Astrocyte (in vitro differentiated cells and primary cell): ENCODE measurements around the gene CACNA1F. TPM values are rescaled to one million over a fixed set of nuclear protein-coding genes. Genes with fewer than 3 reads are reported as not detected.

ENCODE experiments used
- DNase-seq: peaks from one replicate; pipeline ENCODE4 v3.0.0-alpha.2; 2010; ENCODE audit warnings: low read depth
- FAIRE-seq: peaks from 2 replicates; lab custom pipeline; 2011; peaks lifted over from hg19 to GRCh38; lab: Jason Lieb, UNC
- H2AFZ ChIP-seq: 2 replicates; pipeline ENCODE4 v1.6.0; 2012; ENCODE audit warnings: low read depth, low read length, inconsistent platforms
- H3K27ac ChIP-seq: 2 replicates; pipeline ENCODE4 v1.5.1; 2011; ENCODE audit warnings: low read depth, low read length, inconsistent platforms
- H3K27me3 ChIP-seq: 2 replicates; pipeline ENCODE4 v1.6.0; 2011; ENCODE audit warnings: low read length, inconsistent platforms; ENCODE audit not compliant: insufficient read depth
- H3K36me3 ChIP-seq: 2 replicates; pipeline ENCODE4 v1.5.1; 2011; ENCODE audit warnings: low read length, inconsistent platforms; ENCODE audit not compliant: insufficient read depth
- H3K4me1 ChIP-seq: 2 replicates; pipeline ENCODE4 v1.5.1; 2011; ENCODE audit warnings: low read length, inconsistent platforms; ENCODE audit not compliant: insufficient read depth
- H3K4me2 ChIP-seq: 2 replicates; pipeline ENCODE4 v1.6.0; 2012; ENCODE audit warnings: low read length, inconsistent platforms
- H3K4me3 ChIP-seq: 2 replicates; pipeline ENCODE4 v1.5.1; 2011; ENCODE audit warnings: low read depth, mild to moderate bottlenecking, low read length, inconsistent platforms; ENCODE audit not compliant: insufficient read depth
- H3K79me2 ChIP-seq: 2 replicates; pipeline ENCODE4 v1.6.0; 2012; ENCODE audit warnings: mild to moderate bottlenecking, low read length, inconsistent platforms; ENCODE audit not compliant: insufficient read depth
- H3K9ac ChIP-seq: 2 replicates; pipeline ENCODE4 v1.6.0; 2012; ENCODE audit warnings: mild to moderate bottlenecking, low read length, inconsistent platforms
- H3K9me3 ChIP-seq: 2 replicates; pipeline ENCODE4 v1.5.1; 2012; ENCODE audit warnings: low read depth, mild to moderate bottlenecking, low read length, inconsistent platforms; ENCODE audit not compliant: insufficient read depth
- H4K20me1 ChIP-seq: 2 replicates; pipeline ENCODE4 v1.6.0; 2012; ENCODE audit warnings: low read length, inconsistent platforms; ENCODE audit not compliant: insufficient read depth
- H3K27ac Mint-ChIP-seq: one replicate; pipeline ENCODE4 v1.8.0; 2021; ENCODE audit warnings: mild to moderate bottlenecking, mixed read lengths; ENCODE audit not compliant: unreplicated experiment
- H3K27me3 Mint-ChIP-seq: one replicate; pipeline ENCODE4 v1.8.0; 2021; ENCODE audit warnings: low read depth, mixed read lengths; ENCODE audit not compliant: unreplicated experiment
- H3K36me3 Mint-ChIP-seq: one replicate; pipeline ENCODE4 v1.8.0; 2021; ENCODE audit warnings: low read depth, mixed read lengths; ENCODE audit not compliant: unreplicated experiment
- H3K4me1 Mint-ChIP-seq: one replicate; pipeline ENCODE4 v1.8.0; 2021; ENCODE audit warnings: low read depth, mixed read lengths; ENCODE audit not compliant: unreplicated experiment
- H3K4me3 Mint-ChIP-seq: one replicate; pipeline ENCODE4 v1.8.0; 2021; ENCODE audit warnings: mild to moderate bottlenecking, moderate library complexity, mixed read lengths; ENCODE audit not compliant: unreplicated experiment
- H3K9me3 Mint-ChIP-seq: one replicate; pipeline ENCODE4 v1.8.0; 2021; ENCODE audit warnings: mild to moderate bottlenecking, mixed read lengths; ENCODE audit not compliant: unreplicated experiment
- EZH2 ChIP-seq: IDR thresholded peaks from 2 replicates; pipeline ENCODE4 v1.6.1; 2012; ENCODE audit warnings: mild to moderate bottlenecking, low read length, inconsistent platforms; ENCODE audit not compliant: insufficient read depth
- total RNA-seq: library from RNA; stranded (reverse); gene quantifications from 2 replicates; pipeline ENCODE4 v1.2.1, GENCODE V29; 2021
- TF ChIP-seq, protein P1 (sequence below): IDR thresholded peaks from 2 replicates; pipeline ENCODE4 v1.5.1; 2011; ENCODE audit warnings: low read depth, mild to moderate bottlenecking, inconsistent platforms, low read length, moderate library complexity; ENCODE audit not compliant: insufficient read depth

Gene CACNA1F
- total RNA-seq, 1 donor from 2014 or later = not detected

DNA sequence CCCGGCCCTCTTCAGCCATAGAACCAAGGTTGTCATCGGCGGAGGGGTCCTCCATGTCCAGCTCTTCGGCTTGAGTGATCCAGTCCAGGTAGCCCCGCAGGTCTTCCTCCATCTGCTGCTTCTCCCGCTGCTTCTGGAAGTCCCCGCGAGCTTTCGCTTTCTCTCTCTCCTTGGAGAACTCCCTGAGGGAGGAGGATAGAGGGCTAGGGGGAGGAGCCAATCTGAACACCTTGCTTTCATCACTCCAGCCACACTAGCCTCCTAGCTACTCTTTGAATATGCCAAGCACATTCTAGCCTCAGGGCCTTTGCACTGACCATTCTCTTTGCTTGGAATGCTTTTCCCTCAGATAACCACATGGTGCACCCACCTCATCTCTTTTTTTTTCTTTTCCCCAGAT, 6.2 kb downstream of the CACNA1F start:
- Mint-ChIP-seq H3K27me3 (peaks cover 13% of the 10 kb centered on the region), H3K36me3 (no peaks in the 10 kb centered on the region), H3K9me3 (no peaks in the 10 kb centered on the region), H3K4me1 (no peaks in the 10 kb centered on the region), H3K27ac (no peak overlapping the region), H3K4me3 (no peak overlapping the region)
- DNase-seq (no peak), FAIRE-seq (no peak)
- no peak overlapping the region for H2AFZ ChIP-seq
- H3K27me3 ChIP-seq = no peaks in the 10 kb centered on the region
- no peak overlapping the region for H3K9ac ChIP-seq
- no peak overlapping the region for H3K27ac ChIP-seq
- H4K20me1 ChIP-seq = no peaks in the 10 kb centered on the region
- H3K4me1 ChIP-seq = no peaks in the 10 kb centered on the region
- TF ChIP-seq, protein P1, sequence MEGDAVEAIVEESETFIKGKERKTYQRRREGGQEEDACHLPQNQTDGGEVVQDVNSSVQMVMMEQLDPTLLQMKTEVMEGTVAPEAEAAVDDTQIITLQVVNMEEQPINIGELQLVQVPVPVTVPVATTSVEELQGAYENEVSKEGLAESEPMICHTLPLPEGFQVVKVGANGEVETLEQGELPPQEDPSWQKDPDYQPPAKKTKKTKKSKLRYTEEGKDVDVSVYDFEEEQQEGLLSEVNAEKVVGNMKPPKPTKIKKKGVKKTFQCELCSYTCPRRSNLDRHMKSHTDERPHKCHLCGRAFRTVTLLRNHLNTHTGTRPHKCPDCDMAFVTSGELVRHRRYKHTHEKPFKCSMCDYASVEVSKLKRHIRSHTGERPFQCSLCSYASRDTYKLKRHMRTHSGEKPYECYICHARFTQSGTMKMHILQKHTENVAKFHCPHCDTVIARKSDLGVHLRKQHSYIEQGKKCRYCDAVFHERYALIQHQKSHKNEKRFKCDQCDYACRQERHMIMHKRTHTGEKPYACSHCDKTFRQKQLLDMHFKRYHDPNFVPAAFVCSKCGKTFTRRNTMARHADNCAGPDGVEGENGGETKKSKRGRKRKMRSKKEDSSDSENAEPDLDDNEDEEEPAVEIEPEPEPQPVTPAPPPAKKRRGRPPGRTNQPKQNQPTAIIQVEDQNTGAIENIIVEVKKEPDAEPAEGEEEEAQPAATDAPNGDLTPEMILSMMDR = no peak
- no peak for TF ChIP-seq EZH2
- H3K36me3 ChIP-seq = no peaks in the 10 kb centered on the region
- no peak overlapping the region for H3K4me3 ChIP-seq
- H3K9me3 ChIP-seq = no peaks in the 10 kb centered on the region
- no peaks in the 10 kb centered on the region for H3K79me2 ChIP-seq
- H3K4me2 ChIP-seq = no peak overlapping the region

DNA sequence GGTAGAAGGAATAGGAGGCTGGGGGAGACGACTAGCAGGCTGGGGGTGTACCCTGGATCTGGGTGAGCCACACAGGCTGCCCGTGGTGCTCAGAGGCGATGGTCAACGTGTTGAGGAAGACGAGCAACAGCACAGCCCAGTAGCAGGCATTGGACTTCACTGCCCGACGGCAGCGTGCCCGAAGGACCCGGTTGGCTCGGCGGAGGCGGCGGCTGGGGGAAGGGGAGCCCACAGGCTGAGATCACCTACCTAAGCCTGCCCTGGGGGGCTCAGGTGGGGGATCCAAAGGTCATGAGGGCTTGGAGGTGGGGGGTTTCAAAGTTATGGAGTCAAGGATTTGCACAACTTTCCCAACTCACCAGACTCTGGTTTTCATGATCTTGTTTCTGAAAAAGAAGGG, 7.3 kb downstream of the CACNA1F start:
- Histone ChIP-seq H3K27me3 (no peaks in the 10 kb centered on the region), H3K9ac (no peak overlapping the region), H3K79me2 (no peaks in the 10 kb centered on the region), H3K4me1 (no peaks in the 10 kb centered on the region), H3K4me2 (no peak overlapping the region), H2AFZ (no peak overlapping the region), H3K4me3 (no peak overlapping the region), H3K27ac (no peak overlapping the region), H3K36me3 (no peaks in the 10 kb centered on the region), H3K9me3 (no peaks in the 10 kb centered on the region), H4K20me1 (no peaks in the 10 kb centered on the region)
- Mint-ChIP-seq H3K9me3 (peaks cover 1% of the 10 kb centered on the region), H3K27ac (no peak overlapping the region), H3K27me3 (peaks cover 14% of the 10 kb centered on the region), H3K36me3 (no peaks in the 10 kb centered on the region), H3K4me1 (no peaks in the 10 kb centered on the region), H3K4me3 (no peak overlapping the region)
- TF ChIP-seq, protein P1 = no peak
- no peak for TF ChIP-seq EZH2
- DNase-seq (no peak), FAIRE-seq (no peak)

DNA sequence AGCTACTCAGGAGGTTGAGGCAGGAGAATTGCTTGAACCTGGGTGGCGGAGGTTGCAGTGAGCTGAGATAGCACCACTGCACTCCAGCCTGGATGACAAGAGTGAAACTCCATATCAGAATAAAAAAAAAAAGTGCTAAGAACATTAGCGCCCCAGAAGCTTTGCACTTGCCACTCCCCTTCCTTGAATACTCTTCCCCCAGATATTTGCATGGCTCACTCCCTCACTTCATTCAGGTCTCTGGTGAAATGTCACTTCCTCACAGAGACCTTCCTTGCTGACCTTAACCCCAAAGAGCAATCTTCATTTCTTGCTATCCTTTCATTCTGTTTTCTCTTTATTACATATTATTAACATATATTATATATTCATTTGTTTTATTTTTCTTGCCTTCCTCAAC, 11.3 kb downstream of the CACNA1F start:
- Histone ChIP-seq H3K79me2 (no peaks in the 10 kb centered on the region), H3K4me2 (no peak overlapping the region), H3K4me1 (no peaks in the 10 kb centered on the region), H3K4me3 (no peak overlapping the region), H3K9me3 (no peaks in the 10 kb centered on the region), H3K27me3 (no peaks in the 10 kb centered on the region), H3K9ac (no peak overlapping the region), H2AFZ (no peak overlapping the region), H3K27ac (no peak overlapping the region), H4K20me1 (no peaks in the 10 kb centered on the region), H3K36me3 (no peaks in the 10 kb centered on the region)
- TF ChIP-seq EZH2 = no peak
- TF ChIP-seq, protein P1 = no peak
- Mint-ChIP-seq H3K27me3 (peaks cover 17% of the 10 kb centered on the region), H3K4me1 (no peaks in the 10 kb centered on the region), H3K4me3 (no peak overlapping the region), H3K27ac (no peak overlapping the region), H3K36me3 (no peaks in the 10 kb centered on the region), H3K9me3 (peaks cover 1% of the 10 kb centered on the region)
- DNase-seq = no peak
- FAIRE-seq = no peak
